HG02970 (cell line): ENCODE results near the gene TPRX2.
"Not testable (repeated sequence)": the region's sequence is repeated elsewhere in the genome, so short reads cannot be mapped to it uniquely, and the experiment has no call there.

Experiments used
- ATAC-seq: cut with Tn5 transposase; IDR thresholded peaks from one replicate; pipeline ENCODE4 v1.9.1; 2021; ENCODE audit warnings: mild to moderate bottlenecking, moderate library complexity, moderate number of reproducible peaks; ENCODE audit not compliant: unreplicated experiment, low FRiP score

Gene TPRX2, protein sequence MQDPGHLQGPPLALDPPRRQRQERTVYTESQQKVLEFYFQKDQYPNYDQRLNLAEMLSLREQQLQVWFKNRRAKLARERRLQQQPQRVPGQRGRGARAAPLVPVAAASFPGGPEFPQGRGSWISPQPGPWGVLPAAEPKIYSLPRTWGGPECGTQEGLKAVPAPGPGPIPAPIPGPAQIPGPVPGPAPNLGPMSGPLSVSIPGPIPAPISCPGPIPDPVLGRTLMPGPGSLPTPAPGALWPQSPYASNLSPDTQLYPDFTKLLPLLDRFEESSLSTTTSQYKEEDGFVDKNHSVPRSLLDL

DNA sequence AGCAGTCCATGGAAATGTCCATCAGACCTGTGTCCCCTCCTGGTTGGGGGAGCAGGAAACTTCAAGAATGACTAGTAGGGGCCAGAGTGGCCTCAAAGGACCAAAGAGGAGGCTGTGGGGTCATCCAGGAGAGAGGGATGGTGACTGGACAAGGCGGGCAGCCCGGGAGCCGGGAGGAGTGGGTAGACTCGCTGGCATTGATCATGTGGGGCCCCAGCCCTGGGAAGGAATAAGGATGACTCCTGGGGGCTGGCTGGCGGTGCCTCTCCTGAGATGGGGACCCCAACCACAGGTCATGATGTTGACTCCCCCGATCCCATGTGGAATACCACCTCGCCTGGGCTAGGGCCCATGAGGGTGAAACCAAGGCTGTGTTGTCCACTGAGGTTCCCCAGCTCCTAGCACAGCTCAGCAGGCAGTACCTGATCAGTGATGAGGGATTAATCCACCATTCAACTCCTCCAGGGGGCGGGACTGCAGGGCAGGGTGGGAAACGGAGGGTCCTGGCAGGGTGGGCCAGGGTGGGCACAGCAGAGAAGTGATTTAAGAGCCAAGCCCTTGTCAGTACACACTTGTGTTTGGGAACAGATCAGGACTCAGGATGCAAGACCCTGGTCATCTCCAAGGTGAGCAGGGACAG, at the start of gene TPRX2:
TPRX2 (plus strand) TSS at position 590 of the 640 bp plus-strand sequence; CDS start at position 602, 12 bp downstream.
- ATAC-seq, result not testable (repeated sequence)

DNA sequence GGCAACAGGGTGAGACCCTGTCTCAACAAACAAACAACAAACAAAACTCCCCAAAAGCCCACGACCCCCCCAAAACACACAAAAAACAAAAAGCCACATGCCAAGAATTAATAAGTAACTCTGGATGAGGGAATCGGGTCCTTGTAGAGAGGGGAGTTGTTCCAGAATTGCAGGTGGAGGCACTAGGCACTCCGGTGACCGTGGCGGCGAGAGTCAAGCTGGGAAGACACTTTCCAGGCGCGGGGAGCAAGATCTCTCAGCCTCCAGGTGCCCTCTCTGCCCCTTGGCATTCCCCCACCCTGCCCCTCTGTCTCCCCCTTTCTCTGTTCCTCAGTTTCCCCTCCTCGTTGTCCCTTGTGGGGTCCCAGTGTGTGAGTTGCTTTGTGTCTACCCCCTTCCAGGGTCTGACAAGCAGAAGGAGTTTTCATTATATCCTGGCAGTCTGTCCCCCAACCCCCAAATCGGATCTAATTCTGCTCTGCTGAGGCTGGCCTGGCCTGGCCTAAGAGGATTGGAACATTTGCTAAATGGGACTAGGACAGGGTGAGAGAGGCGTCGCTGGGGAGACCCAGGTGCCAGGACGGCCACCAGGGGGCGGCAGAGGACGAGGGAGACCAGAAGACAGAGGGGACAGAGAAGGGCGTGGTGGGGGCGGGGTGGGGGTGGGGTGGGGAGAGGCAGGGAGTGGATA, 45.6 kb upstream of the TPRX2 start:
- no peak for ATAC-seq

DNA sequence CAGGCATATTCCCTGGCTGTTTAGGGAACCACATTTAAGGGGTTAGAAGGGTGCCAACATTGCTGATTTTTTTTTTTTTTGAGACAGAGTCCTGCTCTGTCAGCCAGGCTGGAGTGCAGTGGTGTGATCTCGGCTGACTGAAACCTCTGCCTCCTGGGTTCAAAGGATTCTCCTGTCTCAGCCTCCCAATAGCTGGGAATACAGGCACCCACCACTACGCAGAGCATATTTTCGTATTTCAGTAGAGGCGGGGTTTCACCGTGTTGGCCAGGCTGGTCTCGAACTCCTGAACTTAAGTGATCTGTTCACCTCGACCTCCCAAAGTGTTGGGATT, 45.1 kb upstream of the TPRX2 start:
- ATAC-seq, result no peak

DNA sequence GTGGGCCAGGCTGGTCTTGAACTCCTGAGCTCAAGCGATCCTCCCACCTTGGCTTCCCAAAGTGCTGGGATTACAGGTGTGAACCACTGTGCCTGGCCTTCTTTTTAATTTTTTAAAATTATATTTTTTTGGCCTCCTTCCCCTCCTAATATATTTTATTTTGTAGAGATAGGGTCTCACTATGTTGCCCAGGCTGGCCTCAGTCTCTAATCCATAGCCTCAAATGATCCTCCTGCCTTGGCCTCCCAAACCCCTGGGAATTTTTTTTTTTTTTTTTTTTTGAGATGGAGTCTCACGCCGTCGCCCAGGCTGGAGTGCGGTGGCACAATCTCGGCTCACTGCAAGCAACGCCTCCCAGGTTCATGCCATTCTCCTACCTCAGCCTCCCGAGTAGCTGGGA, 42.8 kb upstream of the TPRX2 start:
- ATAC-seq, result not testable (repeated sequence)

DNA sequence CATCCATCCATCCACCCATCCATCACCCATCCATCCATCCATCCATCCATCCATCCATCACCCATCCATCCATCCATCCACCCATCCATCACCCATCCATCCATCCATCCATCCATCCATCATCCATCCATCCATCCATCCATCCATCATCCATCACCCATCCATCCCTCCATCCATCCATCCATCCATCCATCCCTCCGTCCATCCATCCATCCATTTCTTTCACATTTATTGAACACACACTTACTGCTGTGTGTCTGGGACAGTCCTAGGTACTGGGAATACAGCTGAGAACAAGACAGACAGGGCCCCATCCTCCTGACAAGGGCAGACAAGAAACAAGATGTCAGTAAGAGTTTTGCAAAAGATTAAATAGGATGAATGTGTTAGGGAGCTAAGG, 40.8 kb upstream of the TPRX2 start:
- not testable (repeated sequence) for ATAC-seq

DNA sequence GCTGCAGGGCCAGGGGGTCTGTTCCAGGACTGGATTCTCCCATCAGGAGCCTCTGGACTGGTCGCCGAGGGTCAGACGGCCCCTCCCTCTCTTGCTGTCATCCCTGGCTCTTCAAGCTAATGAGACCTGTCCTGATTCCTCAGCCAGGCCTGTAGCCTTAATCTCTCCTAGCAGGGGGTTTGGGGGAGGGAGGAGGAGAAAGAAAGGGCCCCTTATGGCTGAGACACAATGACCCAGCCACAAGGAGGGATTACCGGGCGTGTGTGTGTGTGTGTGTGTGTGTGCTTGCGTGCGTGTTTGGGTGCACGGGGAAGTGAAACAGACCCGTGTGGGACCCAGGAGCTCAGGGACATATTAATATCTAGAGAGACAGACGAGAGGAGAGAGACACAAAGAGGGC, 39.2 kb upstream of the TPRX2 start:
- ATAC-seq, result no peak

DNA sequence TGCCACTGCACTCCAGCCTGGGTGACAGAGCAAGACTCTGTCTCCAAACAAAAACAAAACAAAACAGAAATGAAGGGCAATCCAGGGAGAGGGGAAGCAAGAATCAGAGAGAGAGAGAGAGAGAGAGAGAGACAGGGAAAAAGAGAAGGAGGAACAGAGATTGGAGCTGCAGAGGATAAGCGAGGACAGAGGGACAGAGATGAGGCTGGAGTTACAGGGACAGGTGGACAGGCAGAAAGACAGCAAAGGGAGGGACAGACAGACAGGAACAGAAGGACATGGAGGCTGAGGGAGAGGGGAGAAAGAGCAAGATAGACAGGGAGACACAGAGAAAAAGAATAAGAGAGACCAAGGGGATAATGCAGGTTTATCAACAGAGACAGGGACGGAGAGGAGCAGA, 38.6 kb upstream of the TPRX2 start:
- ATAC-seq, result no peak

DNA sequence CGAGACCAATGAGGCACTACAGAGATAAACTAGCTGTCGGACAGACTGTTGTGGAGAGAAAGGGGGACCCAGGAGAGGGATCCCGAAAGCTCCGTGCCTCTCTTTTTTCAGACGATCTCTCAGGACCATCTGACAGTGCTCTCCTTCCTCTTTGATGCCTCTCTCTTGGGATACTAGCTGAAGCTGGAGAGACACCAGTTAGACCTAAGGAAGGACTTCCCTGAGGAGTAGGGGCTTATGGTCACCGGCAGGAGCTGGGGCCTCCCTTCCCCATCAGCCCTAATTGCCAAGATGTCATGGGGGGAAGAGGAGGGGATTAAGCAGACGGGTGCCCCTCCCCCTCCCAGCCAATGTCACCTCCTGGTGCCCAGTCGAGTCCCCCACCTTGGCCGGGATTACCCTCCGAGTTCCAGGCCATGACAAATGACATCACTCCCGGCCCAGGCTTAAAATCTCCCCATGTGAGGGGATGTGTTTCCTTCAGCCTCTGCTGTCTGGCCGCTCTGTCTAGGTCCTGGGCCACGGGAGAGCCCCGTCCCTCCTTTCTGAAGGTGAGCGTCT, 37.5 kb upstream of the TPRX2 start, which contains the start of gene CRX:
CRX (plus strand) TSS at position 478 of the 561 bp plus-strand sequence. CDS start 12,507 bp downstream, outside the sequence.
- no peak for ATAC-seq

DNA sequence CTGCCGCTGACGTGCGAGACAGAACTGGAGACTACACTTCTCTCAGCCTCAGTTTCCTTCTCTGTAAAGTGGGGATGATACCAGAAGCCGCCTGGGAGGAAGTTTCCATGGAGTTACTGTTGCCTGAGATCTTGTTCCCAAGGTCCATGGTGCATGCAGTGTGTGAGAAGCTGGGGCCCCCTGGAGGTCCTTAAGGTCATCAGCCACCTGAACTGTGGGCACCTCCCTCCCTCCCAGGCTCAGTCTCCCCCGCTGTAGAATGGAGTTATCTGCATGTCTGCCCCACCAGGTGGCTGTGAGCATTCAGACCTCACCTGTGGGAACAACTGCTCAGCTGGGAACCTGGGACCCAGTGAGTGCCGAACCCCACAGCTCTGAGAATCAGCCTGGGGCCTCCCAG, 34.6 kb upstream of the TPRX2 start:
- no peak for ATAC-seq

DNA sequence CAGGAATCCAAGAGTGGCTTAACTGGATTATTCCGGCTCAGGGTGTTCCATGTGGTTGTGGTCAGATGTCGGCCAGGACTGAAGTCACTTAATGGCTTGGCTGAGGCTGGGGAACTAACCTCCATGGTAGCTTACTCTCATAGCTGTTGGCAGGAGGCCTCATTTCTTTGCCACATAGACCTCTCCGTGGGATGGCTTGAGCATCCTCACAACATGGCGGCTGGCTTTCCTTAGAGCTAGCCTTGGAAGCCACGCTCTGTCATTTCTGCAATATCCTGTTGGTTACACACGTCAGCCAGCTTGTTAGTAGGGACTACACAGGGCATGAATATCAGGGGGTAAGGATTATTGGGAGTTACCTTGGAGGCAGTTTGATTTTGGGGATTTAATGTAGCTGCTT, 32.2 kb upstream of the TPRX2 start:
- no peak for ATAC-seq

DNA sequence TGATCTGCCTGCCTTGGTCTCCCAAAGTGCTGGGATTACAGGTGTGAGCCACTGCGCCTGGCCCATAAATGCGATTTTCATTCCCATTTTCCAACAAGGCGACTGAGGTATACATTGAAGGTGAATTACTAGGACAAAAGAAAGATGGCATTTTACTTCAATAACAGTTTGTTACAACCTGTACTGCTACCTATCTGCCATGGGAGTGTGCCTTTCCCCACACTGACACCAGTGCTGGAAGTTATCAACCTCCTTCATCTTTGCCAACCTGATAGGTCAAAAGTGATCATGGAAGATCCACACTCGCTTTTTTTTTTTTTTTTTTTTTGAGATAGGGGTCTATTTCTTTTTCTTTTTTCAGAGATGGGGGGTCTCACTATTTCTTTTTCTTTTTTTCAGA, 26.3 kb upstream of the TPRX2 start:
- no peak for ATAC-seq

DNA sequence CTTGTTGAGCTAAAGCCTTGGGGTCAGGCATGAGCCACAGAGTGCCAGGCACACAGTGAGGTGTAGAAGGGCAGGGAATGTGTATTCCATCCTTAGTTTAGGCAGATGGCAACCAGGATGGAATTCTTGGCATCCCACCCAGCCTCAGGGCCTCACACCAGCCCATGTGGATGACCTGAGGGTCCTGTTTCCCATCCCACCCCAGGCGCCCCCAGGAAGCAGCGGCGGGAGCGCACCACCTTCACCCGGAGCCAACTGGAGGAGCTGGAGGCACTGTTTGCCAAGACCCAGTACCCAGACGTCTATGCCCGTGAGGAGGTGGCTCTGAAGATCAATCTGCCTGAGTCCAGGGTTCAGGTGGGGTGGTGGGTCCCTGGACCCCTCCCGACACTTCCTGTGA, 23.0 kb upstream of the TPRX2 start:
- no peak for ATAC-seq

DNA sequence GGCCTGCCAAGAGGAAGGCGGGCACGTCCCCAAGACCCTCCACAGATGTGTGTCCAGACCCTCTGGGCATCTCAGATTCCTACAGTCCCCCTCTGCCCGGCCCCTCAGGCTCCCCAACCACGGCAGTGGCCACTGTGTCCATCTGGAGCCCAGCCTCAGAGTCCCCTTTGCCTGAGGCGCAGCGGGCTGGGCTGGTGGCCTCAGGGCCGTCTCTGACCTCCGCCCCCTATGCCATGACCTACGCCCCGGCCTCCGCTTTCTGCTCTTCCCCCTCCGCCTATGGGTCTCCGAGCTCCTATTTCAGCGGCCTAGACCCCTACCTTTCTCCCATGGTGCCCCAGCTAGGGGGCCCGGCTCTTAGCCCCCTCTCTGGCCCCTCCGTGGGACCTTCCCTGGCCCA, 19.6 kb upstream of the TPRX2 start:
- ATAC-seq, result no peak

DNA sequence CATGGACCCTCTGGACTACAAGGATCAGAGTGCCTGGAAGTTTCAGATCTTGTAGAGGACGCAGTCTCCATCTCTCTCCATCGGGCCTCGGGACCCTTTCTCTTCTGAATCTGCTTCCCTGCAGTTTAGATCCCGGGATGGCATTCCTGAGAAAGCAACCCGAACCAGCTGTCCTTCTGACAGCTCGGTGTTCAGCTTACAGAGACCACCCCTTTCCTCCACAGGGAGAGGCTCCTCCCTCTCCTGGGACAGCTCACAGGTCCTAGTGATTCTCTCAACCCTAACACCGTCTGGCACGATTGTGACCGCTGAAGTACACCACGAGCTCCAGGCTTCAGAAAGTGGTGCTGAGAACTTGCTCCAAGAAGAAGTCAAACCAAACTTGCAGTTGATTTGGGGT, 19.1 kb upstream of the TPRX2 start:
- no peak for ATAC-seq

DNA sequence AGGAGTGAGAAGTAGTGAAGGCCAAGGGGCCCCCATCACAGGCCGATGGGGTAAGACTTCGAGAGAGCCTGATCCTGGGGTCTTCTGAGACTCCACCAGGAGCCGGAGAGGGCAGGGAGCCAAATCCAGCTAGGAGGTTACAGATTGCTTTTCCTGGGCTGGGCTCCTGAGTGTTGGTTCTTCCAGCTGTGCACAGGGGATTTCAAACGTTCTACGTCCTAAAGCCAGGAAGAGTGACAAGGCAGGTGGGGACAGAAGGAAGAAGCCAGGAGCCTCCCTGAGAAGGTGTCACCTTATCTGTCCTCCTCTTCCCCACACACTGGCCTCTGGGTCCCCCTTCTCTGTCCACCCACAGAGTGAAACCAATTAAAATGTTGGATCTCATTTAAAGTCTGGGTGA, 16.1 kb upstream of the TPRX2 start:
- ATAC-seq, result no peak

DNA sequence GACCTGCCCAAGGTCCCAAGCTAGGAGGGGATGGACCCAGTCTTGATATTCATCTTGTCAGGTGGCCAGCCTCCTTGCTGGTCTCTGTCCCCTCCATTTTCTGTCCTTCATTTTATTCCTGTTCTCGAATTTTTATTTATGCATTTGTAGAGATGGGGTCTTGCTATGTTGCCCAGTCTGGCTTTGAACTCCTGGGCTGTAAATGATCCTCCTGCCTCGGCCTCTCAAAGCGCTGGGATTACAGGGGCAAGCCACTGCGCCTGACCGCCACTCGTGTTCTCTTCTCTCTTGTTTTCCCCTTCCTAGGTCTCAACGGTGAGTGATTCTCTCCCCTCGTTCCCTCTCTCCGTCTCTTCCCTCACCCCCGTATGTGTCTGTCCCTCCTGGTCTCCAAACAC, 10.6 kb upstream of the TPRX2 start:
- no peak for ATAC-seq

DNA sequence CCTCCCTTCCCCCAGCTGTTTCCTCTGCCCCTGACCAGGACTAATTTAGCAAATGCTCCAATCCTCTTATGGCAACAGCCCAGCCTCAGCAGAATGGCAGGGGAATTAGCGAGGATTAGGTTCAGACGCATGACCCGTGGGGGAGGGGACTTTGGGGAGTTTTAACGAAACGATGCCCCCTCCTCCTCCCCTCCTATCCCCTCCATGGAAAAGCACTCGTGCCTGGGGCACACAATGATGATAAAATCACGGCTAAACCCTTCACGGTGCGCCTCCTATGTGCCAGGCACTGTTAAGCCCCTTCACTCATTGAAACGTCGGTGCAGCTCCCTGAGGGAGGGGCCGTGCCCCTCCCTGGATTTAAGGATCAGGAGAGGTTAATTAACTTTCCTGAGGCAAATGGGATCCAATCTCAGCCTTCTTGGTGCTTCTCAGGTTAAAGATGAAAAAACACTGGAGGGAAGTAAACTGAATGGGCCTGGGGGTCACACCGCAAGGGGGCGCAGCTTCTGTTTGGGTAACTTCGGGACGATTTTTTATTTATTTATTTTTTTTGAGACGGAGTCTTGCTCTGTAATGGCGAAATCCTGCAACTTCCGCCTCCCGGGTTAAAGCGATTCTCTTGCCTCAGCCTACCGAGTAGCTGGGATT, 10.1 kb upstream of the TPRX2 start:
- no peak for ATAC-seq

DNA sequence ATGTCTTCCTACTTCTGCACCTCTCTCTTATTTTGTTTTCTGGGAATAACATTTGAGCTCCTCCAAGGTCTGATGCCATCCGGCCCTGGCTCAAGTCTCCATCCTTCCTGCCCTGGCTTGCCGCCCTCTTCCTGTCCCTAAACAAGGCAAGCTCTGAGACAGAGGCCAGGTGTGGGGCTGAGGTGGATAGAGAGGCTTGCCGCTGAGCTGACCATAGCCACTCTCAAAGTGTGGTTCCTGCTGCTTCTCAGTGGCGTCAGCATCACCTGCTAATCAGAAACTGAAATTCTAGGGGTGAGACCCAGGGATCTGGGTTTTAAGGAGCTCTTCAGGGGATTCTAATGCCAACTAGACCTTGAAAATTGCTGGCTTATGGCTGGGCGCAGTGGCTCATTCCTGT, 6.0 kb upstream of the TPRX2 start:
- no peak for ATAC-seq

DNA sequence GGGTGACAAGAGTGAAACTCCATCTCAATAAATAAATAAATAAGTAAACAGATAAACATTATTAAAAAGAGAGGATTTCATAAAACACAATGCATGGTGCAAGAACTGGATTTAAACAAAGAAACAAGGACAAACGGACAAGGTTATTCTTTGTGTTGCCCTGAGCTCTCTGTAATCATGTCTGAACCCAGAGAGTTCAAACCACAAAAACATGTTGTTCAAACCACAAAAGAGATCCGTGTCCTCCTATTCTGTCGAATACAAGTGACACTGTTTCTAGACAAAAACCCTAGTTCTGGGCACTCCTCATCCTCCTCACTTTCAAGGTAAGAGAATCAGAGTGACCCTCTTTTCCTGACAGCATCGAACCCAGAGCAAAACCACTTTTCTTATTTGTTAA, 4.6 kb upstream of the TPRX2 start:
- ATAC-seq, result no peak

DNA sequence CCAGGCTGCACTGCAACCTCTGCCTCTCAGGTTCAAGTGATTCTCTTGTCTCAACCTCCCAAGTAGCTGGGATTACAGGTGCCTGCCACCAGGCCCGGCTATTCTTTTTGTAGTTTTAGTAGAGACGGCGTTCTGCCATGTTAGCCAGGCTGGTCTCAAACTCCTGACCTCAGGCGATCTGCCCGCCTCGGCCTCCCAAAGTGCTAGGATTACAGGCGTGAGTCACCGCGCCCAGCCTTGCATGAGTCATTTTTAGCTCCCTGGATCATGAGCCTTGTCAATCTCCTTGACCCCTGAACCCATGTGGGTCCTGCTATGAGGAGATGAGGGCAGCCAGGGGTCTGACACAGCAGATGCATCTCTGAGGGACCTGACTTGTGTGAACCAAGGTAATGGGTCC, 804 bp upstream of the TPRX2 start:
- not testable (repeated sequence) for ATAC-seq

DNA sequence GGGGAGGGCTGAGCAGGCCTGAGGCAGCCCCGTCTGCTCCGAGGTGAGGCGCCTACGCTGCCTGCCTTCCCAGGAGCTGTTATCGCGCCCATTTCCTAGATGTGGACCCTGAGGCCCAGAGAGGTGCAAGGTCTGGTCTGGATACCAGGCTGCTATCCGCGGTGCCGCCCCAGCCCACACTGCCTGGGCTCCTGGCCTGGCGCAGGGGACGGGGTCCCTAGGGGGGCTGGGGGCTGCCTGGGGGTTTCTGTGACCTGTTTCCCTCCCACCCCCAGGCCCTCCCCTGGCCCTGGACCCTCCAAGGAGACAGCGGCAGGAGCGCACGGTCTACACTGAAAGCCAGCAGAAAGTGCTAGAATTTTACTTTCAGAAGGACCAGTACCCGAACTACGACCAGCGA, 803 bp downstream of the TPRX2 start:
- not testable (repeated sequence) for ATAC-seq
